Measurements from ENCODE around the gene DYNC1LI2.

DNA sequence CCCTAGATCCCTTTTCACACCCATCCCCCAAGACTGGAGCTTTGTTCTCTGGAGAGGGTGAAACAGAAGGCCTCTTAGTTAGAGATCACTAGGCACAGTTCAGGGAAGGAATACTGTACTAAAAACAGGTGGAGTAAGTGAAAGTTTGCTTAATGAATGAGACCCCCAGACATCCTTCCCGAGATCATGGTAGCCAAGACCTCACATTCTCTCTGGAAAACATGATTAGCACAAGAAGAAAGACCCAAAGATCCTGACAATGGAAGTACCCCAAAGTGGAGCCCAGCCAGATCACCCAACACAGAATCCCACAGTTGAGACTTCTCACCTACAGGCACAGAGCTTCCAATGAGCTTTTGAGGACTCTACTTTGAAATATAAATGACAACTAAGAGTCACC lies 51.5 kb downstream of the DYNC1LI2 start:
- TF ChIP-seq POLR2A (IDR thresholded peaks at IDR 0.05): no peak
- no peak for TF ChIP-seq CTCF (IDR thresholded peaks at IDR 0.05)
